Activated T-cell treated with anti-CD3 and anti-CD28 coated beads, Interleukin-2, amount 50 U/mL, for 4 hours (primary cell): ENCODE data around the gene FAM219A. TPM values are rescaled to one million over a fixed set of nuclear protein-coding genes. Genes with fewer than 3 reads are reported as not detected.
A peak's percentile ranks its signal among the peaks of the same experiment; 100 is the strongest.

ENCODE experiments used
- ATAC-seq, 2 donors: fragments of 200-7000 bp; cut with Tn5 transposase; one replicate each; pipeline ENCODE4 v1.10.0; 2021
- DNase-seq: peaks from one replicate; pipeline ENCODE4 v3.0.0-alpha.2; 2020
- H3K27me3 Mint-ChIP-seq: one replicate; pipeline ENCODE4 v1.8.0; 2021; ENCODE audit warnings: low read depth, mixed read lengths
- H3K36me3 Mint-ChIP-seq: one replicate; pipeline ENCODE4 v1.8.0; 2022; ENCODE audit warnings: mixed read lengths; ENCODE audit not compliant: insufficient read depth
- H3K4me1 Mint-ChIP-seq: one replicate; pipeline ENCODE4 v1.8.0; 2021; ENCODE audit warnings: low read depth, mixed read lengths
- H3K4me3 Mint-ChIP-seq: one replicate; pipeline ENCODE4 v1.8.0; 2021; ENCODE audit warnings: mild to moderate bottlenecking, moderate library complexity, mixed read lengths
- H3K9me3 Mint-ChIP-seq: one replicate; pipeline ENCODE4 v1.8.0; 2021; ENCODE audit warnings: mixed read lengths
- total RNA-seq, 3 donors: library from RNA; stranded (reverse); gene quantifications; one replicate each; pipeline ENCODE4 v1.2.1, GENCODE V29; 2021

FAM219A gene
- 10 to 100 TPM; 23.1 to 31.2 (median 26.4) TPM for total RNA-seq

GRCh38 chr9:34458013-34458958 is at the start of gene FAM219A, which contains the start of gene DNAI1:
FAM219A (minus strand) TSS chr9:34458570; CDS start chr9:34458263, 307 bp downstream.
DNAI1 (plus strand) TSS chr9:34458805; CDS start chr9:34459006, 201 bp downstream.
- peak within 1 kb of the TSS; percentile 91 for H3K4me3 Mint-ChIP-seq
- peaks cover 34% of the 10 kb centered on the region for H3K4me1 Mint-ChIP-seq
- peaks cover 3% of the 10 kb centered on the region for H3K36me3 Mint-ChIP-seq
- H3K9me3 Mint-ChIP-seq: no peaks in the 10 kb centered on the region
- H3K27me3 Mint-ChIP-seq: no peaks in the 10 kb centered on the region
- peak; percentile 95 to 96 for ATAC-seq
- peak; percentile 99 for DNase-seq

- DNase-seq: no peak
- Mint-ChIP-seq H3K9me3 (no peaks in the 10 kb centered on the region), H3K36me3 (no peaks in the 10 kb centered on the region), H3K27me3 (no peaks in the 10 kb centered on the region), H3K4me1 (no peaks in the 10 kb centered on the region), H3K4me3 (no peak overlapping the region)
- no peak for ATAC-seq
Observed at GRCh38 chr9:34507966-34508365, 49.6 kb upstream of the FAM219A start.

GRCh38 chr9:34507556-34507955 is 49.2 kb upstream of the FAM219A start:
- no peaks in the 10 kb centered on the region for H3K36me3 Mint-ChIP-seq
- ATAC-seq (no peak), DNase-seq (no peak)
- H3K4me3 Mint-ChIP-seq: no peak overlapping the region
- no peaks in the 10 kb centered on the region for H3K9me3 Mint-ChIP-seq
- H3K27me3 Mint-ChIP-seq: no peaks in the 10 kb centered on the region
- H3K4me1 Mint-ChIP-seq: no peaks in the 10 kb centered on the region

GRCh38 chr9:34506623-34507022 is 48.3 kb upstream of the FAM219A start:
- Mint-ChIP-seq H3K4me1 (no peaks in the 10 kb centered on the region), H3K4me3 (no peak overlapping the region), H3K9me3 (no peaks in the 10 kb centered on the region), H3K27me3 (no peaks in the 10 kb centered on the region), H3K36me3 (no peaks in the 10 kb centered on the region)
- no peak for ATAC-seq
- no peak for DNase-seq

GRCh38 chr9:34505370-34506120 is 47.2 kb upstream of the FAM219A start:
- no peak overlapping the region for H3K4me3 Mint-ChIP-seq
- DNase-seq: no peak
- peaks cover 1% of the 10 kb centered on the region for H3K27me3 Mint-ChIP-seq
- H3K4me1 Mint-ChIP-seq: peaks cover 1% of the 10 kb centered on the region
- no peak for ATAC-seq
- H3K36me3 Mint-ChIP-seq: no peaks in the 10 kb centered on the region
- H3K9me3 Mint-ChIP-seq: no peaks in the 10 kb centered on the region

GRCh38 chr9:34503406-34503805 is 45.0 kb upstream of the FAM219A start:
- H3K9me3 Mint-ChIP-seq: no peaks in the 10 kb centered on the region
- H3K36me3 Mint-ChIP-seq: no peaks in the 10 kb centered on the region
- H3K4me1 Mint-ChIP-seq: peaks cover 7% of the 10 kb centered on the region
- H3K27me3 Mint-ChIP-seq: peaks cover 8% of the 10 kb centered on the region
- H3K4me3 Mint-ChIP-seq: no peak overlapping the region
- no peak for DNase-seq
- no peak for ATAC-seq

GRCh38 chr9:34502891-34503290 is 44.5 kb upstream of the FAM219A start:
- Mint-ChIP-seq H3K4me3 (no peak overlapping the region), H3K36me3 (no peaks in the 10 kb centered on the region), H3K4me1 (peaks cover 7% of the 10 kb centered on the region), H3K9me3 (no peaks in the 10 kb centered on the region), H3K27me3 (peaks cover 8% of the 10 kb centered on the region)
- DNase-seq (no peak), ATAC-seq (no peak)

GRCh38 chr9:34502471-34502870 is 44.1 kb upstream of the FAM219A start:
- Mint-ChIP-seq H3K9me3 (no peaks in the 10 kb centered on the region), H3K4me3 (no peak overlapping the region), H3K4me1 (peaks cover 7% of the 10 kb centered on the region), H3K27me3 (peaks cover 10% of the 10 kb centered on the region), H3K36me3 (no peaks in the 10 kb centered on the region)
- DNase-seq: no peak
- no peak for ATAC-seq

- no peaks in the 10 kb centered on the region for H3K36me3 Mint-ChIP-seq
- no peak overlapping the region for H3K4me3 Mint-ChIP-seq
- peaks cover 7% of the 10 kb centered on the region for H3K4me1 Mint-ChIP-seq
- H3K27me3 Mint-ChIP-seq: peaks cover 10% of the 10 kb centered on the region
- DNase-seq (no peak), ATAC-seq (no peak)
- no peaks in the 10 kb centered on the region for H3K9me3 Mint-ChIP-seq
Observed at GRCh38 chr9:34501889-34502425, 43.6 kb upstream of the FAM219A start.

GRCh38 chr9:34501372-34501771 is 43.0 kb upstream of the FAM219A start:
- Mint-ChIP-seq H3K9me3 (no peaks in the 10 kb centered on the region), H3K4me1 (peaks cover 7% of the 10 kb centered on the region), H3K4me3 (no peak overlapping the region), H3K27me3 (peaks cover 10% of the 10 kb centered on the region), H3K36me3 (no peaks in the 10 kb centered on the region)
- ATAC-seq: no peak
- DNase-seq: no peak

- Mint-ChIP-seq H3K4me3 (no peak overlapping the region), H3K27me3 (peaks cover 10% of the 10 kb centered on the region), H3K36me3 (no peaks in the 10 kb centered on the region), H3K9me3 (no peaks in the 10 kb centered on the region), H3K4me1 (peaks cover 7% of the 10 kb centered on the region)
- peak; percentile 74 for DNase-seq
- peak; percentile 95 to 97 for ATAC-seq
Observed at GRCh38 chr9:34500623-34501267, 42.4 kb upstream of the FAM219A start.

- no peak for ATAC-seq
- Mint-ChIP-seq H3K4me3 (no peak overlapping the region), H3K36me3 (no peaks in the 10 kb centered on the region), H3K4me1 (peaks cover 7% of the 10 kb centered on the region), H3K9me3 (no peaks in the 10 kb centered on the region), H3K27me3 (peaks cover 10% of the 10 kb centered on the region)
- no peak for DNase-seq
Observed at GRCh38 chr9:34499076-34499475, 40.7 kb upstream of the FAM219A start.

GRCh38 chr9:34498553-34498952 is 40.2 kb upstream of the FAM219A start:
- Mint-ChIP-seq H3K4me1 (peaks cover 7% of the 10 kb centered on the region), H3K9me3 (no peaks in the 10 kb centered on the region), H3K4me3 (no peak overlapping the region), H3K27me3 (peaks cover 12% of the 10 kb centered on the region), H3K36me3 (no peaks in the 10 kb centered on the region)
- DNase-seq (no peak), ATAC-seq (no peak)

- H3K4me3 Mint-ChIP-seq: no peak overlapping the region
- no peaks in the 10 kb centered on the region for H3K9me3 Mint-ChIP-seq
- DNase-seq (no peak), ATAC-seq (no peak)
- H3K4me1 Mint-ChIP-seq: peaks cover 7% of the 10 kb centered on the region
- peaks cover 15% of the 10 kb centered on the region for H3K27me3 Mint-ChIP-seq
- H3K36me3 Mint-ChIP-seq: no peaks in the 10 kb centered on the region
Observed at GRCh38 chr9:34496149-34496712, 37.9 kb upstream of the FAM219A start.
